Common myeloid progenitor, CD34-positive (primary cell): ENCODE results near the gene NFKBIB.

ENCODE experiments used
- CTCF ChIA-PET: fragments of 350-600 bp; sonication (Branson Sonifier 250); formaldehyde crosslinking; loops from one replicate; lab custom pipeline; 2021; ENCODE audit warnings: antibody characterized with exemption; lab: Charles Lee
- POLR2A ChIA-PET: fragments of 350-600 bp; sonication (Branson Sonifier 250); formaldehyde crosslinking; loops from one replicate; lab custom pipeline; 2021; ENCODE audit warnings: antibody characterized with exemption; lab: Charles Lee
- DNase-seq, 3 donors: peaks; one replicate each; pipeline versions ENCODE4 v3.0.0 to v3.0.0-alpha.2; 2013
- H3K27ac ChIP-seq, 2 experiments: 1 replicate in 1 of 2; 2 replicates in 1 of 2; pipeline ENCODE4 v1.7.0; 2013; ENCODE audit warnings: inconsistent platforms in 2 of 2, low read length in 2 of 2, mild to moderate bottlenecking in 2 of 2, low read depth in 1 of 2, moderate library complexity in 1 of 2; ENCODE audit not compliant: severe bottlenecking in 2 of 2, insufficient read depth in 1 of 2, poor library complexity in 1 of 2
- H3K27me3 ChIP-seq, 5 experiments: replicated peaks in 2 of 5; 1 replicate in 3 of 5; 2 replicates in 2 of 5; pipeline versions ENCODE4 v1.6.1 to v1.7.0; 2013; ENCODE audit warnings: low read length in 4 of 5, mild to moderate bottlenecking in 2 of 5, moderate library complexity in 2 of 5, inconsistent platforms in 1 of 5; ENCODE audit not compliant: insufficient read depth in 5 of 5, control insufficient read depth in 4 of 5
- H3K36me3 ChIP-seq, 4 experiments: 1 replicate in 2 of 4; 2 replicates in 2 of 4; pipeline versions ENCODE4 v1.6.1 to v1.7.0; 2013; ENCODE audit warnings: low read length in 3 of 4, control low read depth in 1 of 4, mild to moderate bottlenecking in 1 of 4; ENCODE audit not compliant: control insufficient read depth in 4 of 4, insufficient read depth in 4 of 4
- H3K4me1 ChIP-seq, 4 experiments: 1 replicate in 3 of 4; 2 replicates in 1 of 4; pipeline versions ENCODE4 v1.6.1 to v1.7.1; 2013; ENCODE audit warnings: low read length in 3 of 4, mild to moderate bottlenecking in 3 of 4, control low read depth in 1 of 4, inconsistent platforms in 1 of 4, moderate library complexity in 1 of 4; ENCODE audit not compliant: control insufficient read depth in 4 of 4, insufficient read depth in 4 of 4; ENCODE audit errors: control extremely low read depth in 1 of 4
- H3K4me3 ChIP-seq, 7 experiments: 1 replicate in 4 of 7; 2 replicates in 3 of 7; pipeline versions ENCODE4 v1.5.1 to v1.7.0; 2013; ENCODE audit warnings: mild to moderate bottlenecking in 7 of 7, low read length in 6 of 7, moderate library complexity in 6 of 7, inconsistent platforms in 2 of 7, low read depth in 2 of 7, control low read depth in 1 of 7; ENCODE audit not compliant: insufficient read depth in 4 of 7, control insufficient read depth in 1 of 7; ENCODE audit errors: extremely low read depth in 1 of 7
- H3K9me3 ChIP-seq, 5 experiments: 1 replicate in 4 of 5; 2 replicates in 1 of 5; pipeline versions ENCODE4 v1.6.1 to v1.7.1; 2013; ENCODE audit warnings: low read length in 4 of 5, mild to moderate bottlenecking in 2 of 5, inconsistent platforms in 1 of 5, low read depth in 1 of 5, moderate library complexity in 1 of 5; ENCODE audit not compliant: control insufficient read depth in 4 of 5, insufficient read depth in 2 of 5; ENCODE audit errors: control extremely low read depth in 1 of 5
- whole genome bisulfite sequencing: methylation state at CpG from one replicate; pipeline ENCODE4 v1.1.5; 2013; ENCODE audit not compliant: insufficient coverage; 5-methylcytosine and 5-hydroxymethylcytosine counted together

NFKBIB gene

GRCh38 chr19:38921420-38922274 is 21.9 kb downstream of the NFKBIB start:
- H3K9me3 ChIP-seq = peaks cover 0 to 2% (median 0%) of the 10 kb centered on the region in 5 experiments
- WGBS = 96% methylated on average over 19 of the region's 20 CpGs
- DNase-seq = no peak
- peaks cover 4 to 41% (median 27%) of the 10 kb centered on the region in 4 experiments for H3K36me3 ChIP-seq
- CTCF ChIA-PET = no interaction called here
- no peak overlapping the region for H3K27ac ChIP-seq
- no peak overlapping the region for H3K4me3 ChIP-seq
- no peaks in the 10 kb centered on the region for H3K4me1 ChIP-seq
- no peaks in the 10 kb centered on the region for H3K27me3 ChIP-seq
- POLR2A ChIA-PET = no interaction called here

GRCh38 chr19:38922482-38922881 is 22.7 kb downstream of the NFKBIB start:
- ChIA-PET POLR2A (interaction anchor here (0.7 kb wide), 1 partner anchor 15 kb away, joined by 5 read pairs; no protein-coding TSS in a partner anchor), CTCF (no interaction called here)
- Histone ChIP-seq H3K36me3 (peaks cover 4 to 41% (median 27%) of the 10 kb centered on the region in 4 experiments), H3K27me3 (no peaks in the 10 kb centered on the region), H3K4me1 (no peaks in the 10 kb centered on the region), H3K9me3 (peaks cover 0 to 2% (median 0%) of the 10 kb centered on the region in 5 experiments), H3K27ac (no peak overlapping the region), H3K4me3 (no peak overlapping the region)
- WGBS = 96% methylated on average over 5 of the region's 5 CpGs
- DNase-seq = no peak

GRCh38 chr19:38924388-38924787 is 24.6 kb downstream of the NFKBIB start:
- peaks cover 0 to 3% (median 2%) of the 10 kb centered on the region in 4 experiments for H3K4me1 ChIP-seq
- H3K4me3 ChIP-seq = no peak overlapping the region
- peaks cover 4 to 39% (median 27%) of the 10 kb centered on the region in 4 experiments for H3K36me3 ChIP-seq
- no peaks in the 10 kb centered on the region for H3K27me3 ChIP-seq
- ChIA-PET POLR2A (no interaction called here), CTCF (no interaction called here)
- DNase-seq = no peak
- peaks cover 0 to 2% (median 0%) of the 10 kb centered on the region in 5 experiments for H3K9me3 ChIP-seq
- WGBS = 96% methylated on average over 7 of the region's 7 CpGs
- no peak overlapping the region for H3K27ac ChIP-seq

GRCh38 chr19:38928391-38929001 is 28.7 kb downstream of the NFKBIB start:
- Histone ChIP-seq H3K4me1 (peaks cover 5 to 24% (median 20%) of the 10 kb centered on the region in 4 experiments), H3K36me3 (peaks cover 10 to 34% (median 22%) of the 10 kb centered on the region in 4 experiments), H3K27ac (no peak overlapping the region), H3K4me3 (no peak overlapping the region), H3K9me3 (no peaks in the 10 kb centered on the region), H3K27me3 (no peaks in the 10 kb centered on the region)
- CTCF ChIA-PET = interaction anchor here (0.7 to 3.8 kb wide), 6 partner anchors 23 to 294 kb away, joined by 3 to 15 read pairs (median 4); partner anchors contain the start of gene RINL
- POLR2A ChIA-PET = no interaction called here
- WGBS = 100% methylated on average over 1 of the region's 4 CpGs
- no peak for DNase-seq

DNA sequence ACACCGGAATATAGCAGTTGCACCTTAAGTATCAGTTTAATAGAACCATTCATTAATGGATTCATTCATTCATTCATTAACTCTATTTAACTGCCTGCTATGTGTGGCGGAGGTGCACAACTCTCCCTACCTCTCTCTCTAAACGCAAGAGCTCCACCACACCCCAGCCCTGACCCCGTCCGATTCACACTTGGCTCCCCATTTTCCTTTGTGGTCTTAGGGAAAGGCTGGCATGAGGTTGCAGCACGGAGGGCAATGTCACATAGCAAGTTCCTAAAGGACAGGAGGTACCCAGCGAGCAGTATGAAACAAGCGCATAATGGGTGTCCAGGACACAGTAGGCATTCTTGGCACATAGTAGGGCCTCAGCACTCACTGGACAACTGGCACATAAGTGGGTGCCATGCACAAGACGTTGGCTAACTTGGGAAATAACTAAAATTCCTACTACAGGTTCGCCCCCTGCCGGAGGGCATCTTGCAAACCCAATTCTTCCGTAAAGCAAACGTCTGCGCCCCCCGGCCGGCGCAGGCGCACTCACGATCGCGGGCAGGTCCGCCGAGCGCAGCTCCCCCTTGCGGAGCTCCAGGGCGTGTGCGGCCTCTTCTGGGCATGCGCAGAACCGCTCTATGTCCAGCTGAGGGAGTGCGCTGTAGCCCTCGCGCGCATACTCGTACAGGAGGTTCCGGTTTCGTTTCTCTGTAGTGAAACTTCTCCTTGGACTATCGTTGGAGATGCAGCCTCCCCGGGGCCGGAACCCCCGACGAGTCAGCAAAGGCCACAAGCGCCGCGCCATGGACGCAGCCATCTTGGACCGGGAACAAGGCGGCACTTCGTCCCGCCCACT is 30.4 kb downstream of the NFKBIB start, which contains the start of gene SARS2:
Gene SARS2 (minus strand): TSS at position 835 of the 847 bp plus-strand sequence. CDS start 27 bp downstream, at position 808.
- peak within 1 kb of the TSS; percentile 68 to 97 (median 93) for H3K4me3 ChIP-seq
- POLR2A ChIA-PET = no interaction called here
- peaks cover 0 to 8% (median 6%) of the 10 kb centered on the region in 5 experiments for H3K9me3 ChIP-seq
- peak within 1 kb of the TSS; percentile 75 to 89 for H3K27ac ChIP-seq
- no peaks in the 10 kb centered on the region for H3K27me3 ChIP-seq
- peaks cover 5 to 35% (median 18%) of the 10 kb centered on the region in 4 experiments for H3K36me3 ChIP-seq
- 2% methylated on average over 49 of the region's 49 CpGs for WGBS
- H3K4me1 ChIP-seq = peaks cover 5 to 24% (median 20%) of the 10 kb centered on the region in 4 experiments
- DNase-seq = peak; percentile 94 to 96 (median 96)
- CTCF ChIA-PET = interaction anchor here (0.6 to 3.8 kb wide), 28 partner anchors 10 to 237 kb away, joined by 3 to 15 read pairs (median 4); partner anchors contain the start of genes ECH1, NFKBIB and RINL

DNA sequence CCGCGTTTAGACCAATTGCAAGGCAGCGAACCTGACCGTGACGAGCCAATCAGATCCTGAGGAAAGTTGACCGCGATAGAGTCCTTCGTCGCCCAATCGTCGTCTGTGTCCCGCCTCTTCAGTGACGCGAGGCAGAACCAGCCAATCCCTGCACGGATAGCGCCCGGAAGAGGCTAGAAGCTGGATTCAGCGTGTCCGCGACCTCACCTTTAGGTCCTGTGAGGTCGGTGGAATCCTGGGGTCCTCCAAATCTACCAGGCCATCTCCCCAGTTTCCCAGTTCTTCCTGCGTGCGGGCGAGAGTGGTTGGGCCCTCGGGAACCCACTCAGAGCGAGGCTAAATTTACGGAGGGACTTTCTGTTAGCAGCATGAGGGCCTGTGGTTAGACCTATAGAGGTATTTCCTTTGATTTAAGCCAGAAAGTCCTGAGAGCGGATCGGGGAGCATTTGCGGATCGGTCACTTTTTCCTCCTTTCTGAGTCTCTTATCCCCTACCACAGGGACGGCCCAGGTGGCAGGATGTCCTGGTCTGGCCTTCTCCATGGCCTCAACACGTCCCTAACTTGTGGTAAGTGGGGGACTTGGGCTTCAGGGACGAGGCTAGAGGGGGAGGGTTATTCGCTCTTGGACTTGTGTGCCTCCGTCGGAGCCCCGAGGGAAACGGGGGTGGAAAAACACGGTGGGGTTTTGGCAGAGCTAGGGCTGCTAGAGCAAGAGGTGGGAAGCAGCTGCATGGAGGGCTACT is 31.2 kb downstream of the NFKBIB start, which contains the start of gene MRPS12:
Gene MRPS12 (plus strand): TSS at position 169 of the 745 bp plus-strand sequence. CDS start 351 bp downstream, at position 520.
- POLR2A ChIA-PET = no interaction called here
- CTCF ChIA-PET = interaction anchor here (0.7 to 3.8 kb wide), 24 partner anchors 13 to 237 kb away, joined by 3 to 15 read pairs (median 4); partner anchors contain the start of genes NFKBIB and RINL
- Histone ChIP-seq H3K36me3 (peaks cover 0 to 28% (median 12%) of the 10 kb centered on the region in 4 experiments), H3K9me3 (peaks cover 0 to 11% (median 6%) of the 10 kb centered on the region in 5 experiments), H3K27me3 (no peaks in the 10 kb centered on the region), H3K4me1 (peaks cover 5 to 24% (median 20%) of the 10 kb centered on the region in 4 experiments), H3K4me3 (peak within 1 kb of the TSS; percentile 68 to 97 (median 93)), H3K27ac (peak within 1 kb of the TSS; percentile 75 to 89)
- DNase-seq = peak; percentile 100
- 0% methylated on average over 33 of the region's 40 CpGs for WGBS
